ENCODE data around the gene HIVEP2. TPM values are rescaled to one million over a fixed set of nuclear protein-coding genes. Genes with fewer than 3 reads are reported as not detected.

The HIVEP2 gene
- total RNA-seq, 2 donors from 2014 or later, result 25.8 to 30.8 TPM

DNA sequence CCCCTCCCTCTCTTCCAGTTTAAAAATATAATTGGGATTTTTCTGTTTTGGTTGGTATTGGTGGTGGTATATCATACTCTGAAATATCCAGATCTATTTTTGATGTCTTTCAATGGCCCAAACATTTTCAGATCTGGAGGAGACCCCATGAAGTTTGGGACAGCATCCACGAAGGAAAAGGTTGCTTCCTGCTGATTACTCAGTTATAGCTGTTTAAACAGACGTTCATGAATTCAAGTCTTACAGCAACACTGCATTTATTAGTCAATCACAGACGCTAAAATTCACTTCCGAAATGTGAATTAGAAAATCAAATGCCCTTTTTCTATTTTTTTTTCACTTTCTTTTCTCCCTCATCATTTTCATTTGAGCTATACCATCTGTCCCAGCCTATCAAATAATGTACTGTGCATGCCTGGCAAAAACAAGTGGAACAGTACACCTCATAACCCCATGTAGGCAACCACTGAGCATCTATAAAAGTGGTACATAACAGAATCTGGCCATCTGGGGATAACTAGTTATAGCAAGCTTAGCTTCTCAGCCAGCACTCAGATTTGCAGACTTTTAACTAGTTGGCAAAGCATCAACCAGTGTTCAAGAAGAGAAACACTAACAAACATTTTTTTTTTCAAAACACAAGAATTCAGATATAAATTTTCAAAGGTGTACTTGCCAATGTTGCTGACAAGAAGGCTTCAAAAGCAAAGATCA, 124.5 kb downstream of the HIVEP2 start:
- H3K27me3 Mint-ChIP-seq (ENCODE audit: low read depth), result no peaks in the 10 kb centered on the region
- DNase-seq, result no peak
- H3K4me3 Mint-ChIP-seq, result peak overlapping the region; percentile 83 to 99
- peaks cover 0 to 2% of the 10 kb centered on the region in 2 donors for H3K9me3 Mint-ChIP-seq
- H3K36me3 Mint-ChIP-seq (ENCODE audit: insufficient read depth in 2 of 2), result peaks cover 5% of the 10 kb centered on the region in 2 donors
- H3K27ac Mint-ChIP-seq, result peak overlapping the region; percentile 100
- ATAC-seq (replicated peaks in 1 of 2), result peak; percentile 41 to 44
- peaks cover 82% of the 10 kb centered on the region for H3K4me1 Mint-ChIP-seq (ENCODE audit: low read depth)

DNA sequence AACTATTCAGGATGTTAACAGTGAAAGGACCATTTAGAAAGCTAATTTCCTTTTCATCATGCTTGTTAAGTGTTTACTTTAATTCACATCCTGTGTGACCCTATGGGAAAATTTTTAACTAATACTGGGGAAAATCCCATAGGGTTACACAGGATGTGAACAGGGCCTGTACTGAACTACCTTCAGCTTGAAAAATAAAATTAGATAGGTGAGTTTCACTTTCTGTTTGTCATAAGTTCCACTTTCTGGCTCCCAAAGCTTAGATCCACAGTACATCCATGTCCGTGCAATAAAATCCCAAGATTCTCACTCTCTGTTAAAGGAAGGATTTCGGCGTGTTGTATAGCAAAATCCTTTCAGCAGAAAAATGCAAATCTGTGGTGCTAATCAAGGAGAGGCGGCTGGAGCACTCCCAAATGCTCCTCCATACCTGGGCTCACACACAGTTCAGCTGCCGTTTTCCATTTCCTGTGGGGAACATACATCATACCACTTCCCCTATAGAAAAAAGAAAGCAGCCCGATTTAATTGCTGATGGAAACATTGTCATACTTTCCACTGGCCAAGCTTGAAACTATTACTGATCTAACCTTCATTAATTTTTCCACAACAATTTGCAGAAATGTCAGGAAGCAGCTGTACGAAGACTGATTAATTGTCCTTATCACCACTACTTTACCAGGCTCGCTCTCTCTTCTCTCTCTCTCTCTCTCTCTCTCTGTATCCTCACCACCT, 125.2 kb downstream of the HIVEP2 start:
- DNase-seq (peak; percentile 27 to 35), ATAC-seq (replicated peaks in 1 of 2) (peak; percentile 54 to 57)
- Mint-ChIP-seq H3K9me3 (peaks cover 0 to 2% of the 10 kb centered on the region in 2 donors), H3K27me3 (ENCODE audit: low read depth) (no peaks in the 10 kb centered on the region), H3K36me3 (ENCODE audit: insufficient read depth in 2 of 2) (peaks cover 5% of the 10 kb centered on the region in 2 donors), H3K4me3 (peak overlapping the region; percentile 83 to 99), H3K27ac (peak overlapping the region; percentile 100), H3K4me1 (ENCODE audit: low read depth) (peaks cover 83% of the 10 kb centered on the region)

DNA sequence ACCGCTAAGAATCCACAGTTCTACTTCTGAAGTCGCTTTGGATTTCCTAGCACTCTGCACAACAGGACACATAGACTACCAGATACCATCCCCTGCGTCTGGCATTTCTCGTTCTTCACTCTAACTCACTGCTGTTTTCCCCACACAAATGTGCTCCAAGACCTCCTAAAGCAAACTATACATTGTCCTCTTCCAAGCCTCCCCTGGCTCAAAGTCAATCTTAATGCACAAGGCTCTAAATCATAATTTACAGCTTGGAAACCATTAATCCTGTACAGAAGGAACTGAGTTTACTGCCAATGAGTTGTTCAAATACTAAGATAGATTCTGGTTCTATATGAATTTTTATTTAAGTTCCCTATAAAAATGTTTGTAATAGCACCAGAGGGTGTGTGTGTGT, 128.5 kb downstream of the HIVEP2 start:
- Mint-ChIP-seq H3K4me1 (ENCODE audit: low read depth) (peaks cover 90% of the 10 kb centered on the region), H3K36me3 (ENCODE audit: insufficient read depth in 2 of 2) (peaks cover 3 to 7% of the 10 kb centered on the region in 2 donors), H3K4me3 (no peak overlapping the region), H3K27ac (peak overlapping the region; percentile 94), H3K9me3 (peaks cover 0 to 2% of the 10 kb centered on the region in 2 donors), H3K27me3 (ENCODE audit: low read depth) (no peaks in the 10 kb centered on the region)
- ATAC-seq (replicated peaks in 1 of 2) (no peak), DNase-seq (no peak)

DNA sequence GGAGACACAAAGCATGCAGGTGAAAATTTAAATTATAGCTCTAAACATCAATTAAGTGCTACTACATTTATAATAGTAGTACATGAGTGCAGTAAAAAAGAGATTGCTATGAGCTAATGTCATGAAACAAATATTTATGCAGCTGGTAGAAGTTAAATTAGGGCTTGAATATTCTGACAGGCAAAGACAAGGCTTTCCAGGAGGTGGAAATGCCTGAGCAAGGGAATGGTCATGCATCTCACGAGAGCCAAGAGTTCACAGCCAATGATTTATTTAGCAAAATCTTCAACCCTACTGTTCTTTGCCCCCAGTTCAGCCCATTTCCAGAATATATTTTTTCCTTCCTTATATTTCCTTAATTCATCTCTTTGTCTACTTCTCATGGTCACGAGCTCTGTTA, 128.9 kb downstream of the HIVEP2 start:
- Mint-ChIP-seq H3K9me3 (peaks cover 0 to 2% of the 10 kb centered on the region in 2 donors), H3K4me1 (ENCODE audit: low read depth) (peaks cover 90% of the 10 kb centered on the region), H3K4me3 (no peak overlapping the region), H3K27ac (no peak overlapping the region), H3K36me3 (ENCODE audit: insufficient read depth in 2 of 2) (peaks cover 3 to 7% of the 10 kb centered on the region in 2 donors), H3K27me3 (ENCODE audit: low read depth) (no peaks in the 10 kb centered on the region)
- DNase-seq (no peak), ATAC-seq (replicated peaks in 1 of 2) (no peak)

DNA sequence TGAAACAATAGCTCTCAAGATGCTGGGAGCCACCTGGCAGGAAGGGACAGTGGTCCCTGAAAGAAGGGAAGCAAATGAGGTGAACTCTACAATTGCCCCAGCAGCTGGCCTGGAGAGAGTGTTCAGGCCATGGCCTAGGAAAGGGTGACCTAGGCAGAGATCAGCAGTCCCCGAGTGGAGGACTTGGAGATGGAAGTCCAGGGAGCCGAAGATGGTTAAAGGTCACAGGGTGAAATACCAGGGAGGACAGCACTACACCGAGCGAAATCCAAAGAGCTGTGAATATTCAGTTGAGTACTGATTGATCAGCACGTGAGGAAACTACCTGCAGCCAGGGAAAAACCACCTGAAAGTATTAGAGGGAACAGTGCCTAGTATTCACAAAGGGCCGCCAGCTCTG, 133.1 kb downstream of the HIVEP2 start:
- no peak for DNase-seq
- Mint-ChIP-seq H3K9me3 (peaks cover 0 to 5% of the 10 kb centered on the region in 2 donors), H3K4me1 (ENCODE audit: low read depth) (peaks cover 85% of the 10 kb centered on the region), H3K36me3 (ENCODE audit: insufficient read depth in 2 of 2) (peaks cover 12 to 21% of the 10 kb centered on the region in 2 donors), H3K4me3 (peak overlapping the region; percentile 50 to 60), H3K27ac (peak overlapping the region; percentile 70), H3K27me3 (ENCODE audit: low read depth) (no peaks in the 10 kb centered on the region)
- ATAC-seq (replicated peaks in 1 of 2), result peak in 1 of 2 donors; percentile 16

DNA sequence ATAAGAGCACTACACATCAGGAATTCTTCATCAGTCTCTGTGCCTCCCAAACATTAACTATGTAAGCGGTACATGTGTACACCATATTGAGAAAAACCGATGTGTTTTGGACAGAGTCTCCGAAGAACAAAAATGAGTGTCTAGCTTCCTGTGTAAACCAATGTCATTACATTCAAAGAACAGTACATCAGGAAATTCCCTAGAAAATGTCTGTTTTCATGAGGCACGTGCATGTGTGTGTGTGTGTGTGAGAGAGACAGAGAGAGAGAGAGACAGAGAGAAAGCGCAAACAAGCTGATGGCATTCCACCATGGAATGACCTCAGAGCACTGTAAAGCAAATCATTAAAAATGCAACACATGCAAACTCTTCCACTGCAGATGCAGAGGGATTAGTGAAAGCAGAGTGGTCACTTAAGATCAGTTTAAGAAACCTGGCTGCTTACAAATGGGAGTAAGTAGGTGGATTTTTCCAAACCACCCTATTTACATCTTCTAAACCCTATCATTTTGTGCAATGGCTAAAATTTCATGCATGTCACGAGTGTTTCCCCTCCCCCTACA, 133.9 kb downstream of the HIVEP2 start:
- Mint-ChIP-seq H3K4me3 (peak overlapping the region; percentile 50 to 60), H3K4me1 (ENCODE audit: low read depth) (peaks cover 84% of the 10 kb centered on the region), H3K27me3 (ENCODE audit: low read depth) (no peaks in the 10 kb centered on the region), H3K9me3 (peaks cover 0 to 5% of the 10 kb centered on the region in 2 donors), H3K36me3 (ENCODE audit: insufficient read depth in 2 of 2) (peaks cover 13 to 20% of the 10 kb centered on the region in 2 donors), H3K27ac (peak overlapping the region; percentile 6)
- no peak for DNase-seq
- peak; percentile 74 to 79 for ATAC-seq (replicated peaks in 1 of 2)

DNA sequence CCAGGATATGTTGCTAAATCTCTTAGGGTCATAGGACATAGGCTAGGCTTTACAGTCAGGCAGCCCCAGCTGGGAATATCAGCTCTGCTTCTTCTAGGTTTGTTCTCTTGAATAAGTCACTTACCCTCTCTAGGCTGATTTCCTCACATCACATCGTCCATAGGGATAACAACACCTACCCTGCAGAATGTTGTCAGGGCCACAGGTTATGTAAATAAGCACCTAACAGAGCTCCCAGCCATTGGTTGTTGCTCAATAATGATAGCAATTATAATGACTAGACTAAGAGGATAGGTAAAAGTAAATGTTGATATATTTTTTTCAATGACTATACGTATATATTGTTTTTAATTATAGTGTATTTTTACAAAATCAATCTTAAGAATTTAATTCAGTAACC, 135.0 kb downstream of the HIVEP2 start:
- Mint-ChIP-seq H3K27ac (no peak overlapping the region), H3K4me3 (no peak overlapping the region), H3K9me3 (peaks cover 0 to 5% of the 10 kb centered on the region in 2 donors), H3K4me1 (ENCODE audit: low read depth) (peaks cover 89% of the 10 kb centered on the region), H3K27me3 (ENCODE audit: low read depth) (no peaks in the 10 kb centered on the region), H3K36me3 (ENCODE audit: insufficient read depth in 2 of 2) (peaks cover 13 to 23% of the 10 kb centered on the region in 2 donors)
- no peak for ATAC-seq (replicated peaks in 1 of 2)
- no peak for DNase-seq

DNA sequence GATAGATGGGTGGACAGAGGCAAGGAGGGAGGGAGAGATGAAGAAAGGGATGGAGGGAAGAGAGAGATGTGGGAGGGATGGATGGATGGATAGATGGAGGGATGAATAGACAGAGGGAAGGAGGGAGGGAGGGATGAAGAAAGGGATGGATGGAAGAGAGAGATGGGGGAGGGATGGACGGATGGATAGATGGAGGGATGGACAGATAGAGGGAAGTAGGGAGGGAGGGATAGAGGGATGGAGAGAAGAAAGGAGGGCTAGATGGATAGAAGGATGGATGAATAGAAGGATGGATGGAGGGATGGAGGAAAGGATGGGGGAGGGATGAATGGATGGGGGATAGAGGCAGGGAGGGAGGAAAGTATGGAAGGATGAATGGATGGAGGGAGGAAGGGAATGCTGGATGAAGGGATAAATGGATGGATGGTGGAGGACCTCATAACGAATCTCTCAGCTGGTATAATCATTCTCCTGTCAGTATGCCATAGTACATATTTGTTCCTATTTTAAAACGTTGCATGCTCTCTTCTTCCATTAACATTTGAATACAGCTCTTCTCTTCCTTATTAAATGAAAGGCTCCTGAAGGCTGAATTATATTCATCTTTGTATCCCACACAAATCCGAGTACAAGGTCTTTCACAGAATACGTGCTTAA, 136.4 kb downstream of the HIVEP2 start:
- peak overlapping the region; percentile 80 for H3K27ac Mint-ChIP-seq
- H3K36me3 Mint-ChIP-seq (ENCODE audit: insufficient read depth in 2 of 2), result peaks cover 14 to 22% of the 10 kb centered on the region in 2 donors
- no peak for DNase-seq
- H3K9me3 Mint-ChIP-seq, result peaks cover 0 to 5% of the 10 kb centered on the region in 2 donors
- no peaks in the 10 kb centered on the region for H3K27me3 Mint-ChIP-seq (ENCODE audit: low read depth)
- peaks cover 89% of the 10 kb centered on the region for H3K4me1 Mint-ChIP-seq (ENCODE audit: low read depth)
- no peak for ATAC-seq (replicated peaks in 1 of 2)
- H3K4me3 Mint-ChIP-seq, result no peak overlapping the region

DNA sequence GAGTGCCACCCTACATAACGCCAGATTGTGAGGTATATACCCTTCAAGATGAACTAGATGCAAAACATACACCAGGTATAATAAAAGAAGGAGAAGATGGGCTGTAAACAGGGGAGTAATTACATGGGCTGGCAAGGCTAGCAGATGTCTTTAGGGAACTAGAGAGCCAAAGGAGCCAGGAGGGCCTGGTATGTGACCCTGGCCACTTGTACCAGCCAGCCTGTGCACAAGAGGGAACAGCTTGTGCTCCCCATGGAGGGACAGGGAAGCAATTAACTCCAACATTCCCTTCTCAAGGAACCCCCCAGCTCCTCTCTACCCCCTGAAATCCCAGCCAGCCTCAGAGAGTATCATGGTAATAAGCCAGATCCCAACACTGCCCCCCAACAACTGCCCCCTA, 139.9 kb downstream of the HIVEP2 start:
- no peak for DNase-seq
- H3K4me3 Mint-ChIP-seq, result peak overlapping the region in 1 of 2 donors; percentile 6

DNA sequence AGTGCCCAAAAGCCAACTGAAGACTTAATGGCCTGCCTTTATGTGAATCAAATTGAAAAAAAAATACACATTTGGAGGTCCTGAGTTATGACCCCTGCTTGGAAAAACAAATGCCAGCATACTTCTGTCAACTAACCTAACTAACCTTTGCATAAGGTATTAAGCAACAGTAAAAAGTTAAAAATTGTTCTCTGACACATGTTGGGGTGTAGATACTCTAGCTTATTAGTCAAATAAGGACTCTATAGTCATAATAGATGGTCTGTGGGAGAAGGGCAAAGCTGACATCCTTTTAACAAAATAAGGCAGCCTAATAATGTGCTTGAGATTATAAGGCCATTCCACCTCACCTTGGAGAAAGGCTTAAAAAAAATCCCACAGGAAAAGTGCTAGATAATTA, 140.5 kb downstream of the HIVEP2 start:
- DNase-seq (no peak), ATAC-seq (replicated peaks in 1 of 2) (no peak)
- H3K4me3 Mint-ChIP-seq, result peak overlapping the region in 1 of 2 donors; percentile 6
- H3K9me3 Mint-ChIP-seq, result peaks cover 2 to 8% of the 10 kb centered on the region in 2 donors
- peak overlapping the region; percentile 90 for H3K27ac Mint-ChIP-seq
- no peaks in the 10 kb centered on the region for H3K27me3 Mint-ChIP-seq (ENCODE audit: low read depth)
- peaks cover 20 to 31% of the 10 kb centered on the region in 2 donors for H3K36me3 Mint-ChIP-seq (ENCODE audit: insufficient read depth in 2 of 2)
- H3K4me1 Mint-ChIP-seq (ENCODE audit: low read depth), result peaks cover 93% of the 10 kb centered on the region

More for the DNA sequence above, 139.9 kb downstream of the HIVEP2 start:
- H3K36me3 Mint-ChIP-seq (ENCODE audit: insufficient read depth in 2 of 2), result peaks cover 20 to 33% of the 10 kb centered on the region in 2 donors
- no peaks in the 10 kb centered on the region for H3K27me3 Mint-ChIP-seq (ENCODE audit: low read depth)
- peak overlapping the region; percentile 90 for H3K27ac Mint-ChIP-seq
- H3K9me3 Mint-ChIP-seq, result peaks cover 2 to 8% of the 10 kb centered on the region in 2 donors
- peaks cover 91% of the 10 kb centered on the region for H3K4me1 Mint-ChIP-seq (ENCODE audit: low read depth)
- ATAC-seq (replicated peaks in 1 of 2), result no peak

DNA sequence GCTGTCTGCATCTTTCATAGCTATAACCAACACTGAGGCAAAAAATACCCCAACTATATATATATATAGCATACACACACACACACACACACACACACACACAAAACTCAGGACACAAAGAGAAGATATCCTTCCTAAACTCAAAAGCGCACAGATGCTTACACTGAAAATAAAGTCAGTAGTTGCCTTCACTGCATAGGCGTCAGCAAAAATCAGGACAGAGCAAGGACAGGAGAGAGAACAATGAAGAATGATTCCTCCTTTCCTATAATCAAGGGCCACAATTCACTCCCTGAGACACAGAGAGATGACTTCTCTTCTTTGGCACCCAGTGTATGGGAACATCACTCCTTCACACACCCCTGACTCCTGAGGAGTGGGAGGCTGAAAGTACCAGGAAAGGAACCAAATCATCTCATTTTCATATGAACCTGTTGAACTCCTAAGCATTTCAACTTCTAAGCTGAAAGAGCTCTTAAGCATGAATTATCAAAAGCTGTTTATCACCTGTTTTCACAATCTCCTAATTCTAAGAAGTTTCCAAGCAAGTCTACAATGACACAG, 141.4 kb downstream of the HIVEP2 start:
- Mint-ChIP-seq H3K4me1 (ENCODE audit: low read depth) (peaks cover 91% of the 10 kb centered on the region), H3K4me3 (peak overlapping the region in 1 of 2 donors; percentile 54), H3K36me3 (ENCODE audit: insufficient read depth in 2 of 2) (peaks cover 14 to 23% of the 10 kb centered on the region in 2 donors), H3K27me3 (ENCODE audit: low read depth) (no peaks in the 10 kb centered on the region), H3K27ac (peak overlapping the region; percentile 90), H3K9me3 (peaks cover 2 to 5% of the 10 kb centered on the region in 2 donors)
- no peak for DNase-seq
- no peak for ATAC-seq (replicated peaks in 1 of 2)

DNA sequence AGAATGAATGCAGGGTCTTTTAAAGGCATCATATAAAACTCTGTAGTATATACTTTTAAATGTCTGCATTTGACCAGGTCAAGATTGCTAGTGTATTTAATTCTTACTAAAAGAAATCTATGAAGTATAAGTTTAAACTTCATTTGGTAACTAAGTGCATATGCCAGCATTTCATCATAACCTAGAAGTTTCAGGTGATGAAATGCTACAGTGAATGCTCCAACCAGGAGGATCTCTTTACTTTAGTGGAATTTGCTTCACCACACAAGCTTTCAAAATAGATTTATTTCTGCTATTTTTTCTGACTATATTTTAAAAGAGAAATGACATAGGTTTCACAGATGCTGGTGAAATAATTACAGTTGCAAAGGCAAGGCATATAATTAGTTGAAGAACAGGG, 141.9 kb downstream of the HIVEP2 start:
- peaks cover 2 to 5% of the 10 kb centered on the region in 2 donors for H3K9me3 Mint-ChIP-seq
- peaks cover 91% of the 10 kb centered on the region for H3K4me1 Mint-ChIP-seq (ENCODE audit: low read depth)
- H3K27ac Mint-ChIP-seq, result peak overlapping the region; percentile 90
- peak overlapping the region; percentile 9 to 33 for H3K4me3 Mint-ChIP-seq
- DNase-seq (no peak), ATAC-seq (replicated peaks in 1 of 2) (no peak)
- H3K27me3 Mint-ChIP-seq (ENCODE audit: low read depth), result no peaks in the 10 kb centered on the region
- peaks cover 10 to 20% of the 10 kb centered on the region in 2 donors for H3K36me3 Mint-ChIP-seq (ENCODE audit: insufficient read depth in 2 of 2)

Data from activated T-cell treated with anti-CD3 and anti-CD28 coated beads, Interleukin-2, amount 50 U/mL, for 72 hours (primary cell).